A673 (cell line): ENCODE results near the gene DMBT1.

Experiments
- EZH2 ChIP-seq: fragments of 200-600 bp; sonication (generic); IDR thresholded peaks from 2 replicates; pipeline ENCODE4 v1.6.1; 2017; ENCODE audit warnings: borderline replicate concordance, low read depth, mild to moderate bottlenecking, mixed read lengths, antibody characterized with exemption, low read length; ENCODE audit not compliant: poor library complexity, severe bottlenecking
- TF ChIP-seq, protein P1 (sequence below): fragments of 300-800, 200-600 bp; sonication (generic); conservative IDR thresholded peaks from 2 replicates; pipeline ENCODE4 v1.5.1; 2017; ENCODE audit warnings: low read depth, mild to moderate bottlenecking, antibody characterized with exemption, low read length, moderate library complexity, mixed read lengths

DNA sequence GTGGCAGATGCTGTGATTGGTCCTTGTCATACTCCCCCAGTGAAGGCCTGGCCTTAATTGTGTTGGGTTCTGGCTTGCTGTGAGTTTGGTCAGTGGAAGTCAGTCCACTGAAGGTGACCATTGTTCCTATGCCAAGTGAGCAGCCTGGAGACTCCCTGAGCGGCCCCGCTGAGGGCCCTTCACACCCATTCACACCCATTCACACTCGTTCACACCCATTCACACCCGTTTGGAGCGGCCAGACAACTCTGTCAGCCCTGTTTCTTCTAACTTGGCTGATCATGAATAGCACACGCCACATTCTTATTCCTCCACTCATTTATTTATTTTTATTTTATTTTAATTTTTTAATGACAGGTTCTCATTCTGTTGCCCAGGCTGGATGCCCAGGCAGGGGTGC is 77.6 kb downstream of the DMBT1 start:
- no peak for TF ChIP-seq EZH2
- TF ChIP-seq, protein P1, sequence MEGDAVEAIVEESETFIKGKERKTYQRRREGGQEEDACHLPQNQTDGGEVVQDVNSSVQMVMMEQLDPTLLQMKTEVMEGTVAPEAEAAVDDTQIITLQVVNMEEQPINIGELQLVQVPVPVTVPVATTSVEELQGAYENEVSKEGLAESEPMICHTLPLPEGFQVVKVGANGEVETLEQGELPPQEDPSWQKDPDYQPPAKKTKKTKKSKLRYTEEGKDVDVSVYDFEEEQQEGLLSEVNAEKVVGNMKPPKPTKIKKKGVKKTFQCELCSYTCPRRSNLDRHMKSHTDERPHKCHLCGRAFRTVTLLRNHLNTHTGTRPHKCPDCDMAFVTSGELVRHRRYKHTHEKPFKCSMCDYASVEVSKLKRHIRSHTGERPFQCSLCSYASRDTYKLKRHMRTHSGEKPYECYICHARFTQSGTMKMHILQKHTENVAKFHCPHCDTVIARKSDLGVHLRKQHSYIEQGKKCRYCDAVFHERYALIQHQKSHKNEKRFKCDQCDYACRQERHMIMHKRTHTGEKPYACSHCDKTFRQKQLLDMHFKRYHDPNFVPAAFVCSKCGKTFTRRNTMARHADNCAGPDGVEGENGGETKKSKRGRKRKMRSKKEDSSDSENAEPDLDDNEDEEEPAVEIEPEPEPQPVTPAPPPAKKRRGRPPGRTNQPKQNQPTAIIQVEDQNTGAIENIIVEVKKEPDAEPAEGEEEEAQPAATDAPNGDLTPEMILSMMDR: no peak
